GM12864 (cell line): Measurements from ENCODE around the gene CD6.

Experiments
- DNase-seq: peaks from one replicate; pipeline ENCODE4 v3.0.0-alpha.2; 2011; ENCODE audit warnings: low read depth
- H3K4me3 ChIP-seq: 2 replicates; pipeline ENCODE4 v1.5.1; 2011; ENCODE audit warnings: mild to moderate bottlenecking, low read depth, low read length, control low read depth
- TF ChIP-seq, protein P1 (sequence below): IDR thresholded peaks from 2 replicates; pipeline ENCODE4 v1.5.1; 2011; ENCODE audit warnings: low read depth, mild to moderate bottlenecking, moderate library complexity, low read length, control low read depth, inconsistent platforms; ENCODE audit errors: missing control alignments

CD6 gene

GRCh38 chr11:61065955-61066638, 94.6 kb downstream of the CD6 start:
- TF ChIP-seq, protein P1, sequence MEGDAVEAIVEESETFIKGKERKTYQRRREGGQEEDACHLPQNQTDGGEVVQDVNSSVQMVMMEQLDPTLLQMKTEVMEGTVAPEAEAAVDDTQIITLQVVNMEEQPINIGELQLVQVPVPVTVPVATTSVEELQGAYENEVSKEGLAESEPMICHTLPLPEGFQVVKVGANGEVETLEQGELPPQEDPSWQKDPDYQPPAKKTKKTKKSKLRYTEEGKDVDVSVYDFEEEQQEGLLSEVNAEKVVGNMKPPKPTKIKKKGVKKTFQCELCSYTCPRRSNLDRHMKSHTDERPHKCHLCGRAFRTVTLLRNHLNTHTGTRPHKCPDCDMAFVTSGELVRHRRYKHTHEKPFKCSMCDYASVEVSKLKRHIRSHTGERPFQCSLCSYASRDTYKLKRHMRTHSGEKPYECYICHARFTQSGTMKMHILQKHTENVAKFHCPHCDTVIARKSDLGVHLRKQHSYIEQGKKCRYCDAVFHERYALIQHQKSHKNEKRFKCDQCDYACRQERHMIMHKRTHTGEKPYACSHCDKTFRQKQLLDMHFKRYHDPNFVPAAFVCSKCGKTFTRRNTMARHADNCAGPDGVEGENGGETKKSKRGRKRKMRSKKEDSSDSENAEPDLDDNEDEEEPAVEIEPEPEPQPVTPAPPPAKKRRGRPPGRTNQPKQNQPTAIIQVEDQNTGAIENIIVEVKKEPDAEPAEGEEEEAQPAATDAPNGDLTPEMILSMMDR, result no peak
- no peak overlapping the region for H3K4me3 ChIP-seq
- DNase-seq, result no peak

DNA sequence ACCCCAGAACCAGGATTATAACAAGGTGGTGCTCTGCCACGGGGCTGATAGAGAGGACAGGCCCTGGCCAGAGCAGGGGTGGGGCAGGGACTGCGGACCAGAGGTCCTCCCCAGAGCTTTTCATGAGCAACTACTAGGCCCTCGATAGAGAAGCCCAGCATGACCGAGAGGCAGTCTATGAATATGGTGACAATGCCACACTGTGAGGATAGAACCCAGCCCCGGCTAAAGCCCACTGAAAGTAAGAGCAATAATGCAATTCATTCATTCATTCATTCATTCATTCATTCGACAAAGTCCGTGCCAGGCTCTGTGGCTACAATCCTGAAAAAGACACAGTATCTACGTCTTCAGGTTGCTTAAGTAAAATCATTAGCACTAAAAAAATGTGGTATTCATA, 95.2 kb downstream of the CD6 start:
- TF ChIP-seq, protein P1, result no peak
- H3K4me3 ChIP-seq, result no peak overlapping the region
- no peak for DNase-seq

DNA sequence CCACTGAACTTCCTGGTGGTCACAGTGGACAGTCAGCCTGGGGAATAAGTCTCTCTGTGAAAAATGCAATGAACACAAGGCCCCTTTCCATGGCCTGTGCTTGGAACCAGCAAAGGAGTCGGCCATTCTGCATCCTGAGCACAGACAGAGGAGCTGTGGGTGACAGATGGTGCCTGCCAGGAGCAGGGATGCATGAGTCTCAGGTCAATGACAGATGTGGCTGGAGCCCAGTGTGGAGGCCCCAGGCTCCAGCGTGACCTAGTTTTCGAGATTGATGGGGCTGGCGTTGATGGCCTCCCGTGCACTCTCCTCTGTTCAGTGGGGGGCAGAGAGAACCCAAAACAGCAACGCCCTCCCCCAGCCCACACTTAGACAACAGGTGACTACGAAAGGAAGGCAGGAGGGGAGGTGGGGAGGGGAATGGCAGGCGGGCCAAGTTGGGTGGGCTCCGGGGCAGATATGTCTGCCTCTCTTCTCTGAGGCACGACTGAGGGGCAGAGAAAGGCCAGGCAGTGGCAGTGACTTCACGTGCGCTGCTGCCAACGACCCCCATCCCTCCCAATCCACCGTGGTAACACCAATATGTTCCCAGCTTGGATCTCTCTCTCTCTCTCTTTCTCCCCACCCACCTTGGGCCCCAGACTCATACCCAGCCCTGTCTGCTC, 96.4 kb downstream of the CD6 start:
- H3K4me3 ChIP-seq, result no peak overlapping the region
- no peak for DNase-seq
- TF ChIP-seq, protein P1, result no peak

GRCh38 chr11:61068581-61068980, 97.1 kb downstream of the CD6 start:
- TF ChIP-seq, protein P1, result no peak
- H3K4me3 ChIP-seq, result no peak overlapping the region
- DNase-seq, result no peak

- no peak overlapping the region for H3K4me3 ChIP-seq
- TF ChIP-seq, protein P1, result no peak
- DNase-seq, result no peak
Measured at GRCh38 chr11:61069427-61069826, 97.9 kb downstream of the CD6 start.
